GM19467 (cell line): ENCODE data around the gene RANBP3.

Experiments used
- ATAC-seq: cut with Tn5 transposase; IDR thresholded peaks from one replicate; pipeline ENCODE4 v1.9.1; 2021; ENCODE audit warnings: mild to moderate bottlenecking, moderate library complexity; ENCODE audit not compliant: unreplicated experiment

Gene RANBP3

GRCh38 chr19:5931251-5931650 is 46.7 kb downstream of the RANBP3 start:
- no peak for ATAC-seq

GRCh38 chr19:5929625-5930024 is 48.3 kb downstream of the RANBP3 start:
- no peak for ATAC-seq

GRCh38 chr19:5929179-5929578 is 48.8 kb downstream of the RANBP3 start:
- ATAC-seq = no peak

DNA sequence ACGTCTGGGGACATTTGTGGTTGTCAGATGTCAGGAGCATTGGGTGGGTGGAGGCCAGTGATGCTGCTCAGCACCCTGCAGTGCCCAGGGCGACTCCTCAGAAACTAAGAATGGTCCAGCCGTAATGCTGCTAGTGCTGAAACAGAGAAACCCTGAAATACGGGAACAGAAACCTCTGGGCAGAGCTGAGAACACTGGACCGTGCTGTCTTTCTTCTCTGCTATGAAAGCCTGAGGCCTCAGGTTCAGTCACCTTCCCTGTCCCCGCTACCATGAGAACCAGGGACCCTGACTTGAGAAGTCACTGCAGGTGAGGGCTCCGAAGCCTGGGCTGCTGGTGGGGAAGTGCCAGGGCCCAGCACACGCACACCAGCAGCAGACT is 50.5 kb downstream of the RANBP3 start:
- no peak for ATAC-seq

DNA sequence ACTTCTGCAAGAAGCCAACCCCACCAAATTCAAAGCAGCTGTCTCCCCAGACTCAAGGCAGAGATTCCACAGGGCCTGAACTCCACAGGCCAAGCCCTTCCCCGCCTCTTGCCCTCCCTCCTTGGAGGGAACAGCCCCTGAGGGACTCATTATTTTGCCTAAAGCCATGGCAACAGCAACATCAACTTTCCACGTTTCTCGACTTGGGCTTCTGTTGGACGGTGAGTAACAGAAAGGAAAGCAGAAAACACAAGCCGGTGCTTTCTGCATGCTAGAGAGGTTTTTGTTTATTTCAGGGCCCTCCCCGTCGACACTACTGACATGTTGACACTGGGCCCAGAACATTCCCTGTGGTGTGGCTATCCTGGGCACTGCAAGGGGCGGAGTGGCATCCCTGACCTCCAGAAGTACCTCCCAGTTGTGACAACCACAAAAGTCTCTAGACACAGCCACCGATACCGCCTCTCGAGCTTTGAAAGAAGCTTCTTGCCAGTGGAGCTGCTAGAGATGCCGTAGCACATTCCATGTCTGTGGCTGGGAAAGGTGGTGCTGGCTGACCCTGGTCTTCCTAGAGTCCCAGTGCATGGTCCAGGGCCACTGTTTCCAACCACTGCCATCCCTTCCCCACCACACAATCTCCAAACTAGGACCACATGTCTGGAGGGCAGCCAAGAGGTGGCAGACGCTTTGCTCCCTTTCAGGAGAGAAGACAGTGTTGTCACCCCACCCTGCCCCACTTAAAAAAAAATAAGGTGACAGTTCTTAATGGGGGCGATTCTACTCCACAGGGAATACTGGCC is 51.1 kb downstream of the RANBP3 start:
- no peak for ATAC-seq

GRCh38 chr19:5925830-5926427 is 52.0 kb downstream of the RANBP3 start:
- ATAC-seq = no peak

GRCh38 chr19:5923356-5923755 is 54.6 kb downstream of the RANBP3 start:
- ATAC-seq = no peak

GRCh38 chr19:5922161-5922545 is 55.8 kb downstream of the RANBP3 start:
- ATAC-seq = no peak

DNA sequence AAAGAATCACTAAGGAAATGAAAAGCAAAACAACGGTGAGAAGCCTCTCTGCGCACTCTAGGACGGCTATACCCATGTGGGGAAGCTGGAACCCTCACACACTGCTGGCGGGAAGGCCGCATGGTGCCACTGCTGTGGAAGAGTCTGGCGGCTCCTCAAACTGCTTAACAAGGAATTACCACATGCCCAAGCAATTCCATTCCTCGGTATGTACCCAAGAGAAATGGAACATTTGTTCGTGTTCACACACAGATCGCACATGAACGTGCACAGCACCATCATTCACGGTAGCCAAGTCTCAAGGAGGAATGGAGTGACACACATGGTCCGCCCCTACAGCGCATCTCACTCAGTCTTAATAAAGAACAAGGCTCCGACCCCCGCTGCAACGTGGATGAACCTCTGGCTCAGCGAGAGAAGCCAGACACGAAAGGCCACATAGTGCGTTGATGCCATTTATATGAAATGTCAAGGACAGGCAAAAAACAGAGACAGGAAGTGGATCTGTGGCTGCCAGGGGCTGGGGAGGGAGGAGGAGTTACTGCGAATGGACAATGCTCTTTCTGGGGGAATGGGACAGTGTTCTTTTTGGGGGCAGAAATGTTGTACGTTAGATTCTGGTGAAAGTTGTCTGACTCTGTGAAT is 56.3 kb downstream of the RANBP3 start:
- ATAC-seq = no peak

- ATAC-seq = no peak
These were observed 59.4 kb downstream of the RANBP3 start for GRCh38 chr19:5918463-5919079.

GRCh38 chr19:5917431-5918107 is 60.4 kb downstream of the RANBP3 start:
- ATAC-seq = no peak

- no peak for ATAC-seq
These were observed 61.7 kb downstream of the RANBP3 start for GRCh38 chr19:5916181-5916708.

DNA sequence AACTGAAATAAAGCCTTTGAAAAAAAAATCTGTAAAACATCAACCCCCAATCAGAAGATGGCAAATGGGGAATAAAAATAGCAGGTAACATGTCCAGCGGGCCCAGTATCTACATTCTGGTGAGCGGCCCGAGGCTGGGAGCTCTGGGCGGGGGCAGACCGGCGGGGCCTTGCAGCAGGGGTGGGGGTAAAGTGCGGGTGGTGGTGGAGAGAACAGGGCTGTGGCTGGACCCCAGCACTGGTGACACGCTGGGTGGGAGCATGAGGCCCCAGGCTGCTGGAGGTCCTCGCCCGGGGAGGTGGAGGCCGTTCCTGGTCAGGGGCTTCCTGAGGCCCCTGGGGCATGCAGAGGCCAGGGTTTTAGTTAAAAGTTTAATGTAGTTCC is 62.2 kb downstream of the RANBP3 start:
- ATAC-seq = no peak

- no peak for ATAC-seq
These were observed 62.8 kb downstream of the RANBP3 start for GRCh38 chr19:5914946-5915781.

DNA sequence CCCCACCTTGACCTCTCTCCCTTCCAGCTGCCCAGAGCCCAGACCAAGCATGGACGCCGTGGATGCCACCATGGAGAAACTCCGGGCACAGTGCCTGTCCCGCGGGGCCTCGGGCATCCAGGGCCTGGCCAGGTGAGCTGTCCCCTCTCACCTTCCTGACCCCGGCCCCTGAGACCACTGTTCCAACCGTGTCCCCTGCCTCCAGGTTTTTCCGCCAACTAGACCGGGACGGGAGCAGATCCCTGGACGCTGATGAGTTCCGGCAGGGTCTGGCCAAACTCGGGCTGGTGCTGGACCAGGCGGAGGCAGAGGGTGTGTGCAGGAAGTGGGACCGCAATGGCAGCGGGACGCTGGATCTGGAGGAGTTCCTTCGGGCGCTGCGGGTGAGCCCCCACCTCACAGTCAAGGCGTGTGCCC is 63.6 kb downstream of the RANBP3 start:
- ATAC-seq = no peak

DNA sequence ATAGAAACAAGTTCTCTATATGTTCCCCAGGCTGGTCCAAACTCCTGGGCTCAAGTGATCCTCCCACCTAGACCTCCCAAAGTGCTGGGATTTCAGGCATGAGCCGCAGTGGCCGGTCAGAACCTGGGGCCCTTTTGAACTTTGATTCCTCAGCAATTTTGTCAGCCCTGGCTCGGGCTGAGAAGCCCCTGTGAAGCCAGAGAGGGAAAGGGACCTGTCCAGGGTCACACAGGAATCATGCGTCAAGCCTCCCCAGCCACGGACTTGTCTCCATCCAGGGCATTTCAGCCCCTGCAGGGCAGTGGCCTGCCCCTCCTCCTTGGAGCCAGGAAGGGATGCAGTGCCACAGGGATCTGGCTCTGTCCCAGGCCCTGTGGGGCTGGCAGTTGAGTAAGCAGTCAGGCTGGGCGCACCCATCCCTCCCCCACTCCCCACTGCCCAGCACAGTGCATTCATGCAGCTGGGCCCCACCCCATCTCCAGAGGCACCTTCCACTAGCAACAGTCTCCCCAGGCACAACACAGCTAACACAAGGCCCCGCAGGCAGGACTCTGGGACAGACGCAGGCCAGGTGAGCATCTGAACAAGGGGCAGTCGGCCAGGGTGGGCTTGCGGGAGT is 64.1 kb downstream of the RANBP3 start, which contains the start of gene CAPS:
Gene CAPS, plus strand, starts transcription at position 516 of the 619 bp plus-strand sequence. CDS start 153 bp downstream, outside the sequence.
- no peak for ATAC-seq

DNA sequence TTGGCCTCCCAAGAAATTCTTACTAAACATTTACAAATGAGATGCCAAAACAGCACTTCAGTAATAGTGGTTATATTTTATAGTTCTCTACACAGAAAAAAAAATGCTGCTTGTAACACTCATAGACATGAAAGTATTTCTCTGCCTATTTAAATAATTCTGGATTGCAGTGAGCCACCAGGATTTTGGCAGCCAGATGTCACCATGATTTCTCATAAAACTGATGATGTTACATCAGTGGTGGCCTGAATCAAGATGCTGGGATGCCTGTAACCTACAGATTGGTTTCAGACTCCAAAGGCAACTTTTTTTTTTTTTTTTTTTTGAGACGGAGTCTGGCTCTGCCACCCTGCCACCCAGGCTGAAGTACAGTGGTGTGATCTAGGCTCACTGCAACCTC is 66.6 kb downstream of the RANBP3 start:
- no peak for ATAC-seq

DNA sequence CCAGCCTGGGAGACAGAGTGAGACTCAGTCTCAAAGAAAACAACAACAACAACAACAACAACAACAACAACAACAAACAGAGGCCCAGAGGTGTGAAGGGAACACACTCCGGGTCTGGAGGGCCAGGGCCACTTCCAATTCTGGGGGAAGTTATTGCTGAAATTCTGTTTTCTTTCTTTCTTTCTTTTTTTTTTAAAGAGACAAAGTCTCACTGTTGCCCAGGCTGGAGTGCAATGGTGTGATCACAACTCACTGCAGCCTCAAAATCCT is 67.4 kb downstream of the RANBP3 start:
- no peak for ATAC-seq

- ATAC-seq = no peak
These were observed 69.0 kb downstream of the RANBP3 start for GRCh38 chr19:5908773-5909442.
